Measurements from ENCODE around the gene DPP6.

The DPP6 gene

DNA sequence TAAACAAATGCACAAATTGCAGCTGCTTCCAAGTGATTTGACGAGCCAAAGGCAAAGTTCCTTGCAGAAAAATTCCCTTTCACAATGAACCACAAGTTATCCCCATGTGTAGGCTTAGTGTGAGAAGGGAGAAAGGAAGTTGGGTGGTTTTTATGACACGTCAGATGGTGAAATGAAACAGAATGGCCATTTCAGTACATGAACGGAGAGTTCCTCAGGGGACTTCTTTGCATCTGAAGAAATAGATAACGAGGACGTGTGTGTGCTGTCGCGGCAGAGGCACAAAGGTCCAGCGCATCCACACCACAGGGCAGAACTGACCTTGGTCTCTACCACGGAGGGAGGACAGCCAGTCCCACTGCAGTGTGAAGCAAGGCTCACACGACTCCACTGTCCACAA, 814.9 kb downstream of the DPP6 start:
- H3K4me3 ChIP-seq (ENCODE audit: low read depth, low read length) = no peak overlapping the region

DNA sequence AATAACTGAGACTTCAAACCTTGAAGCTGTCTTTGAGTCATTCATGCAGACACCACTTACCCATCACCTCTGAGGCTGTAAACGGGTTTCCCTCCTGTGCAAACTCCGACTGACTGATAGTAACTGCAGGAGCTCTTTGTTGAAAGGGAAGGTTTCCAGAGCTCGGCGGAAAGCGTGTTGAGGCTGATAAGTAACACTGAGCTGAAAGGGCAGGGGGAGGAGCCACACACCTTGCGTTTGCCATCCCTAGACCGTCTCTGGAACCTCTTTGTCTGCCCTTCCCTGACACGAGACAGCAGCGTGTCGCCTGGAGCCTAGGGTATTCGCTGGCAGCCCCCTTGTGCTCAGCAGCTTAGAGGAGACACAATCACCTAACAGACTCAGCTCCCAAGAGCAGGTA, 816.7 kb downstream of the DPP6 start:
- H3K4me3 ChIP-seq (ENCODE audit: low read depth, low read length) = no peak overlapping the region

DNA sequence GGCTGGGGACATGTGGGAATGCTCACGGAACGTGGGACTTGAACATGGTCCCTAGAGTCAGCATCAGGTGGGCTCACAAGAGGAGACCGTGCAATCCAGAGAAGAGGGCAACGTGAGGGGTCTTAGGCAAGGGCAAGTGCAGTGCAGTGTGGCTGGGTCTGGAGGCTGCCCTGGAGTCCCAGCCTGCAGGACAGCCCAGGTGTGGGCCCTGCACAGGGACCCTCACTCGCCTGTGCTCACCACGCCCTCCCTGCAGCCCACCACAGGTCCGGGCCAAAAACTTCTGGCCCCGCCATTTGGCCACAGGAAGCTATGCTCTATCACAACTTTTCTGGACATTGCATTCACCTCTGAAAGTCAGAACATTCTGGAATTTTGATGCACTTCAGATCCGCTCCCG, 817.2 kb downstream of the DPP6 start:
- no peak overlapping the region for H3K4me3 ChIP-seq (ENCODE audit: low read depth, low read length)

DNA sequence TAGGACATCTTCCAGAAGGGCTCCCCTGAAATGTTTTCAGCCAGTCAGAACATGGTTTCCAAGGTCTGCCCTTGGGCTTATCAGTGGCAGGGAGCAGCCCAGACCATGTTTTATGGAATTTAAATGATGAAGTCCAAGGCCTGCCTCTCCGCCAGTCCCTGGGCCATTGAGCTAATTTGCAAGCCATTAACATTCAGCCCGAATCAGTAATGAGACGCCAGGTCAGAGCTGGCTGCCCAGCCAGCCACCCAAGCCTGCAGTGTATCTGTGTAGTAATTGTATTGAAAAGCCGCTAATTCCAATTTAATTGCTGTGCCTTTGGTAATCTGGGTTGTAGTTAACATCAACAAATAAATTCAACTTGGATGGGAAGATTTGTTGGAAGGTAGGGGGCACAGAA, 819.3 kb downstream of the DPP6 start:
- H3K4me3 ChIP-seq (ENCODE audit: low read depth, low read length) = no peak overlapping the region

GRCh38 chr7:154871928-154872750, 819.9 kb downstream of the DPP6 start:
- no peak overlapping the region for H3K4me3 ChIP-seq (ENCODE audit: low read depth, low read length)

GRCh38 chr7:154872811-154873499, 820.8 kb downstream of the DPP6 start:
- no peak overlapping the region for H3K4me3 ChIP-seq (ENCODE audit: low read depth, low read length)

DNA sequence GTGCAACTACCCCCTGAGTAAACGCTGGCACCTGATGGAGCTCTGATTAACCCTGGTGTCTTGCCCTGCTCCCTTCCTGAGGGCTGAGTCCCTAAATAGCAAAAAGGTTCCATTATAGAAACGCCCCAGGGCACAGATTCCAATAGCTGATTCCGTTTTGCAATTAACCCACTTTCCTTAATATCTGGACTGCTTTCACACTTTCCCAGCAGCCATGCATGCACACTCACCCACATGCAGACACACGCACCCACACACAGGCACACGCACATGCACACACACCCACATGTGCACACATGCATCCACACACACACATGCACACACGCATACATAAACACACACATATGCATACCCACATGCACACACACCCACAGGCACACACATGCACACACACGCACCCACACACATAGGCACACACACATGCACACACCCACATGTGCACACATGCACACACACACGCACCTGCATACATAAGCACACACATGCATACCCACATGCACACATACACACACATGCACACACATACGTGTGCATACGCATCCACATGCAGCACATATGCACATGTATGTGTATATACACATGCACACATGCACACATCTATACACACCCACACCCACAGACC, 821.4 kb downstream of the DPP6 start:
- H3K4me3 ChIP-seq (ENCODE audit: low read depth, low read length) = no peak overlapping the region

DNA sequence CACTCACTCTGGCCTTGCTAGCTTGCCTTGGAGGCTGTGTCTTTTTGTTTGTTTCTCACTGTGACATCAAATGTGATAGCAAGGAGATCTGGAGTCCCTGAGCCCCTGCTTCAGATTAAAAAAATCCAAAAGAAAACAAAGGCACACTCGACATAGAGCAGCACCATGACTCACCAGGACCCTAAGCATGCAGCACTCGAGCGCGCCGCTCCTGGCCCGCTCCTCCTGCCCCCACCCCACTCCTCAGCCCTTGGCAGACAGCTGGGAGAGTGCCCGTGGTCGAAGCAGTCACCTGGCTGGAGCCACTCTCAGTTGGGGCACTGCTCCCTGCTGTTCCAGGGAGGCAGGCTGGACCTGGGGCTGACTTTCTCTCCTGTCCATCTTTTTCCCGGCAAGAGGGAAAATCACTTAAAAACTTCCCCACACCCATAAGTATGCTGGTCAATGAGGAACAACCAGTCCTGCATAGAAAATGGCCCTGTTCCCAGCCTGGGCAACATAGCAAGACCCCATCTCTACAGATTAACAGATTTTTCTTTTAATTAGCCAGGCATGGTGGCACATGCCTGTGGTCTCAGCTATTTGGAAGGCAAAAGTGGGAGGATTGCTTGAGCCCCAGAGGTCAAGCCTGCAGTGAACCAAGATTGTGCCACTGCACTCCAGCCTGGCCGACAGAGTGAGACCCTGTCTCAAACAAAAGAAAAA, 822.4 kb downstream of the DPP6 start:
- H3K4me3 ChIP-seq (ENCODE audit: low read depth, low read length) = no peak overlapping the region

GRCh38 chr7:154875297-154875696, 823.1 kb downstream of the DPP6 start:
- no peak overlapping the region for H3K4me3 ChIP-seq (ENCODE audit: low read depth, low read length)

- no peak overlapping the region for H3K4me3 ChIP-seq (ENCODE audit: low read depth, low read length)
Observed at GRCh38 chr7:154876516-154876915, 824.3 kb downstream of the DPP6 start.

- no peak overlapping the region for H3K4me3 ChIP-seq (ENCODE audit: low read depth, low read length)
Observed at GRCh38 chr7:154877031-154877430, 824.8 kb downstream of the DPP6 start.

GRCh38 chr7:154879629-154880028, 827.4 kb downstream of the DPP6 start:
- H3K4me3 ChIP-seq (ENCODE audit: low read depth, low read length) = no peak overlapping the region

GRCh38 chr7:154880513-154880912, 828.3 kb downstream of the DPP6 start:
- no peak overlapping the region for H3K4me3 ChIP-seq (ENCODE audit: low read depth, low read length)

DNA sequence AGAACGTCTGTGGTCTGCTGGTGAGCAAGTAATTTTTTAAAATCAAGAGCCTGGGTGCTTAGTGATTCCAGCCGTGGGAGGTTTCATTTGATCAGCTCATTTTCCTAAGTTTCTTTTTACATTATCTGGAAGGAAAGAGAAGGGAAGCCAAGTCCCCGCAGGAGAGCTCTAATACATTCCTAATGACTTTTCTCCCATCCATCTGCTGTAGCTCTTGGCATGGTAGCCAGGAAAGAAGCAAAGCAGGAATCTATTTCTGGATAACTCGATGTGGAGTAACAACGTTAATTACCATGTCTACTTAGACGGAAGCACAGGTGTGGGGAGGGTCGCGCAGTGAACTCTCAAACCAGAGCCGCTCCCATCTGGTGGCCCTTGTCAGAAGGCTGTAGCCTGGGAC, 828.8 kb downstream of the DPP6 start:
- no peak overlapping the region for H3K4me3 ChIP-seq (ENCODE audit: low read depth, low read length)

GRCh38 chr7:154881526-154881925, 829.3 kb downstream of the DPP6 start:
- H3K4me3 ChIP-seq (ENCODE audit: low read depth, low read length) = no peak overlapping the region

DNA sequence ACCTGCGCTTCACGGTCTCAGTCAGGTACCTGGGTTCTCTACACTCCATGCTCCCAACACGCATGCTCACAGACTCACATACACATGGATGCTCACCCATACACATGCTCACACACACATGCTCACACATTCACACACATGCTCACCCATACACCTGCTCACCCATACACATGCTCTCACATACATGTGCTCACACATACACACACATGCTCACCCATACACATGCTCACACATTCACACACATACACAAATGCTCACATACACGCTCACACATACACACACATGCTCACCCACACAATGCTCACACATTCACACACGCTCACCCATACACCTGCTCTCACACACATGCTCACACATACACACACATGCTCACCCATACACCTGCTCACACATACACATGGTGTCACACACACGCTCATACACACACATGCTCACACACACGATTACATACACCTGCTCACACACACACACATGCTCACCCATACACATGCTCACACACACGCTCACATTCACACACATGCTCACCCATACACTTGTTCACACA, 830.8 kb downstream of the DPP6 start:
- H3K4me3 ChIP-seq (ENCODE audit: low read depth, low read length) = no peak overlapping the region

DNA sequence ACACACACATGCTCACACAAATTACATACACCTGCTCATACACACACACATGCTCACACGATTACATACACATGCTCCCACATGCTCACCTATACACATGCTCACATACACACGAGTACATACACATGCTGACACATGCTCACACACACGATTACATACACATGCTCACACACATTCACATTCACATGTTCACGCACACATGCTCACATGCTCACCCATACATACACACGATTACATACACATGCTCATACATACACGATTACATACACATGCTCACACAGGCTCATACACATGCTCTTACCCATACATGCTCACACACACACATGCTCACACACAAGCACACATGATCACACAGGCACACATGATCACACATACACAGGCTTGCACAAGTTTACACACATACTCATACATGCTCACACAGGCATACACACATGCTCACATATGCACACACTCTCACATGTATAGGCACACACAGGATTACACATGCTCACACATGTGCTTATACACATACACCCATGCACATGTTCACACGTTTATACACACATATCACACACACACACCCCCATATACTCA, 832.2 kb downstream of the DPP6 start:
- no peak overlapping the region for H3K4me3 ChIP-seq (ENCODE audit: low read depth, low read length)

GRCh38 chr7:154886591-154886990, 834.4 kb downstream of the DPP6 start:
- no peak overlapping the region for H3K4me3 ChIP-seq (ENCODE audit: low read depth, low read length)

GRCh38 chr7:154888690-154889089, 836.5 kb downstream of the DPP6 start:
- no peak overlapping the region for H3K4me3 ChIP-seq (ENCODE audit: low read depth, low read length)

DNA sequence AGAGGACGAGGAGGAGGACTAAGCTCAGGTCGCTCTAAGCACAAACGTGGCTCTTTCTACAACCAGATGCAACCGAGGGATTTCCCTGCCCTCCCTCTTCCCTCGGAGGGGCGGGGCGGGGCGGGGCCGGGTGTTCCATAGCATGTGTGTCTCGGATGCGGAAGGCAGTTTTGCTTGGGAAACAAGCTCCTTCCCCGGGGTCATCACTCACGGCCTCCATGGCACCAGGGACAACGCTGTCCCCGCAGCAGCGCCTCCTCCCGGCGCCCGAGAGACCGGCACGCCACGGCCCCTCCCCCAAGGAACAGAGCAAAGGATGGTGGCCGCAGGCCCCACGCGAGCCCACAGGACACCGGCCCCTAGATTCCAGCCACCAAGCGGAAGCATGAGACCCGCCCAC, 840.3 kb downstream of the DPP6 start:
- H3K4me3 ChIP-seq (ENCODE audit: low read depth, low read length) = no peak overlapping the region

- H3K4me3 ChIP-seq (ENCODE audit: low read depth, low read length) = no peak overlapping the region
Observed at GRCh38 chr7:154896076-154896475, 843.9 kb downstream of the DPP6 start.

Measured in iPS-11a (cell line).